T-helper 17 cell (primary cell): ENCODE data around the gene NAT16. TPM values are rescaled to one million over a fixed set of nuclear protein-coding genes. Genes with fewer than 3 reads are reported as not detected.

Experiments
- total RNA-seq, 4 donors: library from RNA in 2 of 4; stranded (reverse) in 2 of 4; gene quantifications; one replicate each; pipeline ENCODE4 v1.2.3 and lab custom pipeline; 2022 to 2026

The NAT16 gene
- total RNA-seq, 2 donors from 2014 or later = not detected

Other genes with a start within 250 kb of the NAT16 start
- gene MUC3A, start 230.8 kb downstream of the NAT16 start, total RNA-seq = not detected
- 1 to 10 TPM in 1 of 2 donors, not detected in 1; 1.1 TPM for gene MUC12, start 210.7 kb downstream of the NAT16 start, total RNA-seq
- gene MUC17, start 160.2 kb downstream of the NAT16 start, total RNA-seq = not detected
- gene TRIM56, start 94.8 kb downstream of the NAT16 start, total RNA-seq = 10 to 100 TPM; 38.4 to 46.6 TPM
- 1 to 10 TPM in 1 of 2 donors, under 1 TPM in 1; 0.32 to 2.5 TPM for gene SERPINE1, start 53.2 kb downstream of the NAT16 start, total RNA-seq
- 10 to 100 TPM in 1 of 2 donors, 1 to 10 TPM in 1; 9.7 to 11.7 TPM for gene AP1S1, start 25.8 kb downstream of the NAT16 start, total RNA-seq
- not detected for gene VGF, start 14.7 kb downstream of the NAT16 start, total RNA-seq
- gene MOGAT3, start 20.7 kb upstream of the NAT16 start, total RNA-seq = not detected
- 10 to 100 TPM; 39.0 to 44.7 TPM for gene PLOD3, start 37.3 kb upstream of the NAT16 start, total RNA-seq
- gene ZNHIT1, start 37.9 kb upstream of the NAT16 start, total RNA-seq = 10 to 100 TPM; 38.7 to 42.4 TPM
- gene CLDN15, start 57.5 kb upstream of the NAT16 start, total RNA-seq = 10 to 100 TPM; 17.3 to 23.0 TPM
- gene FIS1, start 64.8 kb upstream of the NAT16 start, total RNA-seq = 10 to 100 TPM; 80.5 to 90.7 TPM
- 1 to 10 TPM; 5.2 to 6.0 TPM for gene IFT22, start 141.5 kb upstream of the NAT16 start, total RNA-seq
- gene COL26A1, start 182.6 kb upstream of the NAT16 start, total RNA-seq = not detected